Body of pancreas (tissue), 4 donors: ENCODE measurements around the gene ZNF700.

Source experiments
- CTCF ChIP-seq, 7 experiments: fragments of 450-650 bp in 4 of 7; fragments of 200-600 bp in 3 of 7; sonication (generic) in 3 of 7; IDR thresholded peaks; one replicate each; pipeline ENCODE4 v1.5.1; 2016 to 2019; ENCODE audit warnings: antibody characterized with exemption in 7 of 7
- POLR2A ChIP-seq, 3 donors: fragments of 450-650 bp; IDR thresholded peaks; one replicate each; pipeline ENCODE4 v1.6.1; 2016; ENCODE audit warnings: antibody characterized with exemption in 3 of 3, mild to moderate bottlenecking in 2 of 3

GRCh38 chr19:11978492-11979100 is 53.7 kb downstream of the ZNF700 start:
- TF ChIP-seq POLR2A (IDR thresholded peaks at IDR 0.05) (no peak), CTCF (IDR thresholded peaks at IDR 0.05) (no peak)
